ENCODE results near the gene CD34. TPM values are rescaled to one million over a fixed set of nuclear protein-coding genes. Genes with fewer than 3 reads are reported as not detected.

CD34 gene
- total RNA-seq, 2 experiments from 2014 or later = not detected

GRCh38 chr1:207941665-207942064, 30.7 kb upstream of the CD34 start:
- H3K9me2 ChIP-seq (ENCODE audit: insufficient read depth, low read length) = no peaks in the 10 kb centered on the region
- no peak overlapping the region for H3K4me3 ChIP-seq (ENCODE audit: low read depth, low read length, poor library complexity, severe bottlenecking)
- DNase-seq (ENCODE audit: low spot score) = no peak
- H3K36me3 ChIP-seq (ENCODE audit: insufficient read depth, low read length) = no peaks in the 10 kb centered on the region
- no TSS peak for BruUV-seq (replicated peaks)
- TF ChIP-seq CTCF (conservative IDR thresholded peaks at IDR 0.05; ENCODE audit: low read length) (no peak), EZH2phosphoT487 (IDR thresholded peaks at IDR 0.05; ENCODE audit: borderline replicate concordance, low read depth, low read length) (no peak)
- no peaks in the 10 kb centered on the region for H3K9me3 ChIP-seq (ENCODE audit: low read length)
- no peaks in the 10 kb centered on the region for H4K20me1 ChIP-seq (ENCODE audit: insufficient read depth, low read length)
- no peak overlapping the region for H2AFZ ChIP-seq (ENCODE audit: low read length)
- CTCF ChIA-PET (ENCODE audit: unreplicated experiment) = interaction anchor here (1.0 kb wide), 1 partner anchor 27 kb away, joined by 3 read pairs; no protein-coding TSS in a partner anchor
- POLR2A ChIA-PET = interaction anchor here (0.6 kb wide), 1 partner anchor 13 kb away, joined by 3 read pairs; no protein-coding TSS in a partner anchor
- no peaks in the 10 kb centered on the region for H3K4me1 ChIP-seq (ENCODE audit: insufficient read depth, low read length, poor library complexity, severe bottlenecking)
- no peaks in the 10 kb centered on the region for H3K79me2 ChIP-seq (ENCODE audit: insufficient read depth, low read depth, low read length)
- no peak overlapping the region for H3K27ac ChIP-seq (ENCODE audit: low read depth, low read length, poor library complexity, severe bottlenecking)
- no peak overlapping the region for H3K4me2 ChIP-seq (ENCODE audit: low read length)
- intact Hi-C loops (cut with micrococcal nuclease; ENCODE audit: unreplicated experiment) = no loop called here

- no peaks in the 10 kb centered on the region for H4K20me1 ChIP-seq (ENCODE audit: insufficient read depth, low read length)
- H3K4me2 ChIP-seq (ENCODE audit: low read length) = no peak overlapping the region
- TF ChIP-seq EZH2phosphoT487 (IDR thresholded peaks at IDR 0.05; ENCODE audit: borderline replicate concordance, low read depth, low read length) (no peak), CTCF (conservative IDR thresholded peaks at IDR 0.05; ENCODE audit: low read length) (no peak)
- H2AFZ ChIP-seq (ENCODE audit: low read length) = no peak overlapping the region
- no peaks in the 10 kb centered on the region for H3K9me2 ChIP-seq (ENCODE audit: insufficient read depth, low read length)
- POLR2A ChIA-PET = interaction anchor here (0.7 kb wide), 1 partner anchor 48 kb away, joined by 3 read pairs; no protein-coding TSS in a partner anchor
- H3K9me3 ChIP-seq (ENCODE audit: low read length) = no peaks in the 10 kb centered on the region
- CTCF ChIA-PET (ENCODE audit: unreplicated experiment) = no interaction called here
- BruUV-seq (replicated peaks) = no TSS peak
- no peak for DNase-seq (ENCODE audit: low spot score)
- H3K27ac ChIP-seq (ENCODE audit: low read depth, low read length, poor library complexity, severe bottlenecking) = no peak overlapping the region
- H3K4me1 ChIP-seq (ENCODE audit: insufficient read depth, low read length, poor library complexity, severe bottlenecking) = no peaks in the 10 kb centered on the region
- H3K36me3 ChIP-seq (ENCODE audit: insufficient read depth, low read length) = no peaks in the 10 kb centered on the region
- intact Hi-C loops (cut with micrococcal nuclease; ENCODE audit: unreplicated experiment) = no loop called here
- no peak overlapping the region for H3K4me3 ChIP-seq (ENCODE audit: low read depth, low read length, poor library complexity, severe bottlenecking)
- no peaks in the 10 kb centered on the region for H3K79me2 ChIP-seq (ENCODE audit: insufficient read depth, low read depth, low read length)
These were observed 27.1 kb upstream of the CD34 start for GRCh38 chr1:207938016-207938415.

GRCh38 chr1:207937204-207937603, 26.3 kb upstream of the CD34 start:
- ChIA-PET POLR2A (no interaction called here), CTCF (ENCODE audit: unreplicated experiment) (no interaction called here)
- no TSS peak for BruUV-seq (replicated peaks)
- Histone ChIP-seq H2AFZ (ENCODE audit: low read length) (no peak overlapping the region), H4K20me1 (ENCODE audit: insufficient read depth, low read length) (no peaks in the 10 kb centered on the region), H3K79me2 (ENCODE audit: insufficient read depth, low read depth, low read length) (no peaks in the 10 kb centered on the region), H3K4me2 (ENCODE audit: low read length) (no peak overlapping the region), H3K4me1 (ENCODE audit: insufficient read depth, low read length, poor library complexity, severe bottlenecking) (no peaks in the 10 kb centered on the region), H3K4me3 (ENCODE audit: low read depth, low read length, poor library complexity, severe bottlenecking) (no peak overlapping the region), H3K9me2 (ENCODE audit: insufficient read depth, low read length) (no peaks in the 10 kb centered on the region), H3K36me3 (ENCODE audit: insufficient read depth, low read length) (no peaks in the 10 kb centered on the region), H3K9me3 (ENCODE audit: low read length) (no peaks in the 10 kb centered on the region), H3K27ac (ENCODE audit: low read depth, low read length, poor library complexity, severe bottlenecking) (no peak overlapping the region)
- TF ChIP-seq CTCF (conservative IDR thresholded peaks at IDR 0.05; ENCODE audit: low read length) = no peak
- TF ChIP-seq EZH2phosphoT487 (IDR thresholded peaks at IDR 0.05; ENCODE audit: borderline replicate concordance, low read depth, low read length) = no peak
- intact Hi-C loops (cut with micrococcal nuclease; ENCODE audit: unreplicated experiment) = no loop called here
- DNase-seq (ENCODE audit: low spot score) = no peak
